ENCODE results near the gene CD177. TPM values are rescaled to one million over a fixed set of nuclear protein-coding genes. Genes with fewer than 3 reads are reported as not detected.
"Not testable (repeated sequence)": the region's sequence is repeated elsewhere in the genome, so short reads cannot be mapped to it uniquely, and the experiment has no call there.

The CD177 gene
- total RNA-seq, 1 experiment from 2014 or later: 2.0 TPM

- no peaks in the 10 kb centered on the region for H3K9me3 Mint-ChIP-seq
- ATAC-seq (no peak), DNase-seq (ENCODE audit: low spot score) (no peak)
- H3K27ac Mint-ChIP-seq: no peak overlapping the region
- H3K4me3 Mint-ChIP-seq: no peak overlapping the region
- H3K27me3 Mint-ChIP-seq (ENCODE audit: low read depth): no peaks in the 10 kb centered on the region; the same call in 1 of the 2 replicates
- no peak for TF ChIP-seq KAT7 (CRISPR knock-in tag; IDR thresholded peaks at IDR 0.05; ENCODE audit: borderline replicate concordance)
- TF ChIP-seq ZNF121 (CRISPR knock-in tag; IDR thresholded peaks at IDR 0.05): no peak
- no peak for TF ChIP-seq ZNF425 (CRISPR knock-in tag; conservative IDR thresholded peaks at IDR 0.05)
- TF ChIP-seq GABPB1 (CRISPR knock-in tag; IDR thresholded peaks at IDR 0.05): no peak
- no peak for TF ChIP-seq HMGA2 (CRISPR knock-in tag; IDR thresholded peaks at IDR 0.05)
- TF ChIP-seq TP53 (CRISPR knock-in tag; IDR thresholded peaks at IDR 0.05): no peak
- TF ChIP-seq ZNF317 (CRISPR knock-in tag; IDR thresholded peaks at IDR 0.05; ENCODE audit: borderline replicate concordance, low read depth): no peak
- no peaks in the 10 kb centered on the region for H3K36me3 Mint-ChIP-seq
- peaks cover 28% of the 10 kb centered on the region for H3K4me1 Mint-ChIP-seq
- POLR2A ChIA-PET: no interaction called here
- CTCF ChIA-PET: no interaction called here
These were observed 8.7 kb downstream of the CD177 start for GRCh38 chr19:43362179-43362578.

DNA sequence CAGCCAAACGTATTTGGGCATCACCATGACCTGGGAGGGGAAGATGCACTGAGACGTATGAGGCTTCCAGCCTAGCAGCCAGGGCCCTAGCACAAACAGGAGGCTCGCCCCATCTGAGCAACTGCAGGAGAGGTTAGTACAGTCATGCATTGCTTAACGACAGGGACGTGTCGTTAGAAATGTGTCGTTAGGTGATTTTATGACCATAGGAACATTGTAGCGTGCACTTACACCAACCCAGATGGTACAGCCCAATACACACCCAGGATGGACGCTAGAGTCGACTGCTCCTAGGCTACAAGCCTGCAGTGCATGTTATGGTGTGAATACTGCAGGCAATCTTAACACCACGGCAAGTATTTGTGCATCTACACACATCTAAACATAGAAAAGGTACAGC is 9.3 kb downstream of the CD177 start:
- no peaks in the 10 kb centered on the region for H3K9me3 Mint-ChIP-seq
- no peak for ATAC-seq
- H3K4me3 Mint-ChIP-seq: no peak overlapping the region
- no peak overlapping the region for H3K27ac Mint-ChIP-seq
- H3K4me1 Mint-ChIP-seq: peaks cover 28% of the 10 kb centered on the region
- POLR2A ChIA-PET: no interaction called here
- CTCF ChIA-PET: no interaction called here
- no peaks in the 10 kb centered on the region; the same call in 1 of the 2 replicates for H3K27me3 Mint-ChIP-seq (ENCODE audit: low read depth)
- no peaks in the 10 kb centered on the region for H3K36me3 Mint-ChIP-seq
- TF ChIP-seq, protein P1, sequence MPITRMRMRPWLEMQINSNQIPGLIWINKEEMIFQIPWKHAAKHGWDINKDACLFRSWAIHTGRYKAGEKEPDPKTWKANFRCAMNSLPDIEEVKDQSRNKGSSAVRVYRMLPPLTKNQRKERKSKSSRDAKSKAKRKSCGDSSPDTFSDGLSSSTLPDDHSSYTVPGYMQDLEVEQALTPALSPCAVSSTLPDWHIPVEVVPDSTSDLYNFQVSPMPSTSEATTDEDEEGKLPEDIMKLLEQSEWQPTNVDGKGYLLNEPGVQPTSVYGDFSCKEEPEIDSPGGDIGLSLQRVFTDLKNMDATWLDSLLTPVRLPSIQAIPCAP (CRISPR knock-in tag; IDR thresholded peaks at IDR 0.05): no peak
- TF ChIP-seq ZNF396 (CRISPR knock-in tag; IDR thresholded peaks at IDR 0.05; ENCODE audit: borderline replicate concordance) (no peak), ZNF416 (CRISPR knock-in tag; IDR thresholded peaks at IDR 0.05) (no peak), ZNF138 (CRISPR knock-in tag; conservative IDR thresholded peaks at IDR 0.05) (no peak), MYBL2 (CRISPR knock-in tag; IDR thresholded peaks at IDR 0.05) (no peak), HMGXB4 (CRISPR knock-in tag; IDR thresholded peaks at IDR 0.05) (no peak), EMX1 (CRISPR knock-in tag; IDR thresholded peaks at IDR 0.05) (no peak), GABPB1 (CRISPR knock-in tag; IDR thresholded peaks at IDR 0.05) (no peak), TCF7 (CRISPR knock-in tag; IDR thresholded peaks at IDR 0.05; ENCODE audit: low read depth) (no peak), GRHL2 (CRISPR knock-in tag; IDR thresholded peaks at IDR 0.05; ENCODE audit: insufficient replicate concordance, severe bottlenecking) (no peak), CBFB (CRISPR knock-in tag; IDR thresholded peaks at IDR 0.05; ENCODE audit: low read depth) (no peak), TEAD4 (CRISPR knock-in tag; IDR thresholded peaks at IDR 0.05) (no peak), IRF2 (CRISPR knock-in tag; IDR thresholded peaks at IDR 0.05; ENCODE audit: borderline replicate concordance, low read depth) (no peak), ZNF423 (CRISPR knock-in tag; IDR thresholded peaks at IDR 0.05) (no peak), NFATC4 (CRISPR knock-in tag; IDR thresholded peaks at IDR 0.05) (no peak), SMAD3 (CRISPR knock-in tag; IDR thresholded peaks at IDR 0.05; ENCODE audit: borderline replicate concordance) (no peak), E2F4 (CRISPR knock-in tag; IDR thresholded peaks at IDR 0.05; ENCODE audit: borderline replicate concordance, low read depth) (no peak), ZMAT4 (CRISPR knock-in tag; IDR thresholded peaks at IDR 0.05) (no peak)
- TF ChIP-seq, protein P2, sequence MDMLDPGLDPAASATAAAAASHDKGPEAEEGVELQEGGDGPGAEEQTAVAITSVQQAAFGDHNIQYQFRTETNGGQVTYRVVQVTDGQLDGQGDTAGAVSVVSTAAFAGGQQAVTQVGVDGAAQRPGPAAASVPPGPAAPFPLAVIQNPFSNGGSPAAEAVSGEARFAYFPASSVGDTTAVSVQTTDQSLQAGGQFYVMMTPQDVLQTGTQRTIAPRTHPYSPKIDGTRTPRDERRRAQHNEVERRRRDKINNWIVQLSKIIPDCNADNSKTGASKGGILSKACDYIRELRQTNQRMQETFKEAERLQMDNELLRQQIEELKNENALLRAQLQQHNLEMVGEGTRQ (CRISPR knock-in tag; IDR thresholded peaks at IDR 0.05): no peak
- DNase-seq (ENCODE audit: low spot score): no peak

GRCh38 chr19:43365677-43366076 is 12.2 kb downstream of the CD177 start:
- ATAC-seq; H3K9me3 Mint-ChIP-seq; H3K27me3 Mint-ChIP-seq (ENCODE audit: low read depth); H3K27ac Mint-ChIP-seq; DNase-seq (ENCODE audit: low spot score); H3K36me3 Mint-ChIP-seq; POLR2A ChIA-PET; H3K4me3 Mint-ChIP-seq: not testable (repeated sequence)
- CTCF ChIA-PET: interaction anchor here (1.6 kb wide), 1 partner anchor 189 kb away, joined by 3 read pairs; no protein-coding TSS in a partner anchor
- peaks cover 30% of the 10 kb centered on the region for H3K4me1 Mint-ChIP-seq
